GM23248 (cell line): Measurements from ENCODE around the gene SCN2A. TPM values are rescaled to one million over a fixed set of nuclear protein-coding genes. Genes with fewer than 3 reads are reported as not detected.

Experiments
- DNase-seq: peaks from one replicate; pipeline ENCODE4 v3.0.0-alpha.2; 2015
- H2AFZ ChIP-seq: fragments of 200-600 bp; sonication (generic); 2 replicates; pipeline ENCODE4 v1.6.1; 2016; ENCODE audit warnings: antibody characterized with exemption
- H3F3A ChIP-seq: fragments of 200-600 bp; sonication (generic); 2 replicates; pipeline ENCODE4 v1.6.1; 2016; ENCODE audit warnings: mild to moderate bottlenecking, antibody characterized with exemption, mixed run types; ENCODE audit not compliant: insufficient read depth
- H3K27ac ChIP-seq: fragments of 200-600 bp; sonication (generic); 2 replicates; pipeline ENCODE4 v1.5.1; 2016; ENCODE audit warnings: mild to moderate bottlenecking
- H3K27me3 ChIP-seq: fragments of 200-600 bp; sonication (generic); replicated peaks from 2 replicates; pipeline ENCODE4 v1.6.1; 2016; ENCODE audit warnings: mild to moderate bottlenecking; ENCODE audit not compliant: insufficient read depth
- H3K36me3 ChIP-seq: fragments of 200-600 bp; sonication (generic); 2 replicates; pipeline ENCODE4 v1.6.1; 2016; ENCODE audit warnings: low read depth, mild to moderate bottlenecking
- H3K4me1 ChIP-seq: fragments of 200-600 bp; sonication (generic); 2 replicates; pipeline ENCODE4 v1.6.1; 2016; ENCODE audit warnings: mild to moderate bottlenecking; ENCODE audit not compliant: insufficient read depth
- H3K4me2 ChIP-seq: fragments of 200-600 bp; sonication (generic); one replicate; pipeline ENCODE4 v1.6.1; 2016; ENCODE audit warnings: mild to moderate bottlenecking; ENCODE audit not compliant: unreplicated experiment
- H3K4me3 ChIP-seq: fragments of 200-600 bp; sonication (generic); 2 replicates; pipeline ENCODE4 v1.5.1; 2016; ENCODE audit warnings: mild to moderate bottlenecking
- H3K79me2 ChIP-seq: fragments of 200-600 bp; sonication (generic); 2 replicates; pipeline ENCODE4 v1.6.1; 2016; ENCODE audit warnings: mild to moderate bottlenecking; ENCODE audit not compliant: insufficient read depth
- H3K9ac ChIP-seq: fragments of 200-600 bp; sonication (generic); 2 replicates; pipeline ENCODE4 v1.6.1; 2016; ENCODE audit warnings: mild to moderate bottlenecking
- H3K9me2 ChIP-seq: fragments of 200-600 bp; sonication (generic); 2 replicates; pipeline ENCODE4 v1.6.1; 2016; ENCODE audit warnings: mixed run types, mild to moderate bottlenecking, moderate library complexity; ENCODE audit not compliant: insufficient read depth
- H3K9me3 ChIP-seq: fragments of 200-600 bp; sonication (generic); one replicate; pipeline ENCODE4 v1.6.1; 2017; ENCODE audit warnings: low read depth
- H4K20me1 ChIP-seq: fragments of 200-600 bp; sonication (generic); 2 replicates; pipeline ENCODE4 v1.6.0; 2016; ENCODE audit not compliant: insufficient read depth
- EZH2 ChIP-seq: fragments of 200-600 bp; sonication (generic); IDR thresholded peaks from 2 replicates; pipeline ENCODE4 v1.6.1; 2018; ENCODE audit warnings: antibody characterized with exemption, mild to moderate bottlenecking; ENCODE audit not compliant: insufficient read depth, poor library complexity, severe bottlenecking
- EZH2phosphoT487 ChIP-seq: fragments of 200-600 bp; sonication (generic); IDR thresholded peaks from 2 replicates; pipeline ENCODE4 v1.6.1; 2018; ENCODE audit warnings: antibody characterized with exemption, moderate library complexity, mild to moderate bottlenecking, low read depth; ENCODE audit not compliant: insufficient read depth
- WGBS, 2 experiments: methylation state at CpG; one replicate each; pipeline ENCODE4 v1.1.6; 2015 to 2017; ENCODE audit warnings: low lambda C conversion rate in 2 of 2, low coverage in 1 of 2; ENCODE audit errors: missing lambda C conversion rate in 2 of 2; 5-methylcytosine and 5-hydroxymethylcytosine counted together
- in situ Hi-C: fragments of 300-500 bp; cut with MboI; formaldehyde crosslinking; loops from 2 replicates; pipeline ENCODE4 v1.15.0; 2020
- polyA plus RNA-seq: library from polyadenylated mRNA; unstranded; fragments of >200 nt; fragmentation: Nextera tagmentation; extraction: Ambion mirVana; gene quantifications from 2 replicates; pipeline ENCODE4 v1.2.1, GENCODE V29; 2016
- total RNA-seq: library from RNA; depleted of rRNA; stranded (reverse); fragments of >200 nt; shearing (Covaris generic); gene quantifications from 2 replicates; pipeline ENCODE4 v1.2.3, GENCODE V29; 2014

Gene SCN2A
- total and polyA plus RNA-seq, 2 experiments from 2014 or later = 1.6 to 2.2 TPM

DNA sequence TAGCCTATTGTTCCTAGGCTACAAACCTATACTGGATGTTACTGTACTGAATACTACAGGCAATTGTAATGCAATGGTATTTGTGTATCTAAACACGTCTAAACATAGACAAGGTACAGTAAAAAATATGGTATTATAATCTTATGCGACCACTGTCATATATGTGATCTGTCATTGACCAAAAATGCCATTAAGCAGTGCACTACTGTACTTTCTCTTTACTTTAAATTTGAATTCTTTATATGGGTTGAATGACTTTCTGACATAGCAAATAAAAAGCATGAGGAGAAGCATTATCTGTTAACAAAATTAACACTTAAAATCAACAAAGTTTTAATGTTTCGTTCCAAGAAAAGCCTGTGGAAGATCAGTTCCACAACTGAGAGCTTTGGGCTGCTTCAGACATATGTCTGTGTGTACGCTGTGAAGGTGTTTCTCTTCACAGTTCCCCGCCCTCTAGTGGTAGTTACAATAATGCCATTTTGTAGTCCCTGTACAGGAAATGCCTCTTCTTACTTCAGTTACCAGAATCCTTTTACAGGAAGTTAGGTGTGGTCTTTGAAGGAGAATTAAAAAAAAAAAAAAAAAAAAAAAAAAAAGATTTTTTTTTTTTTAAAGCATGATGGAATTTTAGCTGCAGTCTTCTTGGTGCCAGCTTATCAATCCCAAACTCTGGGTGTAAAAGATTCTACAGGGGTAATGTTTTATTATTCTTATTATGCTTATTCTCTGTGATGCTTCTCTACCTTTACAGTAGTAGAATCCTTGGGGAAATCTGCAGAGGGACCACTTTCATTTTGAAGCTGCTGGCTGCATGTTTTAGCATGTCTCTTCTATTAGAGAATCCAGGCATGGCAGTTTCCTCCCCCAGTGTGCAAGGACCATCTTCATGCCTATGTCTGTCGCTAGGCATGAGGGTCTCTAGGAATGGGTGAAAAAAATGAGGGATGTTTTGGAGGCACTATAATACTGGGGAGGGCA, 54.5 kb downstream of the SCN2A start:
- Histone ChIP-seq H3K4me1 (peaks cover 6% of the 10 kb centered on the region; the same call in 1 of the 2 replicates), H3K9me2 (no peaks in the 10 kb centered on the region), H3K9me3 (no peaks in the 10 kb centered on the region), H3K9ac (peak overlapping the region; percentile 58), H3K27me3 (no peaks in the 10 kb centered on the region), H3F3A (no peaks in the 10 kb centered on the region), H3K27ac (no peak overlapping the region), H3K36me3 (no peaks in the 10 kb centered on the region), H2AFZ (peak overlapping the region; percentile 95), H3K4me2 (peak overlapping the region; percentile 76), H4K20me1 (no peaks in the 10 kb centered on the region), H3K79me2 (no peaks in the 10 kb centered on the region), H3K4me3 (peak overlapping the region; percentile 75)
- WGBS, 2 experiments = 4 to 9% methylated on average over 6 of the region's 6 CpGs
- peak; percentile 92 for DNase-seq
- in situ Hi-C loops = no loop called here
- no peak for TF ChIP-seq EZH2phosphoT487

DNA sequence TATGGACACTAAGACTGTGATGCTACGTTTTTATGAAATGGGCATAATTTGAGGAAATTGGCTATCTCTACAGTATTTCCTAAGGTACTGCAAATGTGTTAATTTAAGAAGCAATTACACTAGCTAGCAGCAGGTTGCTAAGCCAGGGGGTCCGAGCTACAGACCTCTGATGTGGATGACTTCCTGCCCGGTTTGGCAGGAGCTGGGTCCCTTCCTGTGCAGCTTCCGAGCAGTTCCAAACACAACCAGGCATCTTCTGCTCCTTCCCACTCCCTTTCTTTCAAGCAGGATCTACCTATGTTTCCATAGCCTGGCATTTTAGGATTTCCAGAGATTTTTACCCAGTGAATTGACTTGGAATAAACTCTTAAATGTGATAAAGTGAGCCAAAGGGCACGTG, 55.7 kb downstream of the SCN2A start:
- Histone ChIP-seq H4K20me1 (no peaks in the 10 kb centered on the region), H3K36me3 (no peaks in the 10 kb centered on the region)
- no peak for DNase-seq

DNA sequence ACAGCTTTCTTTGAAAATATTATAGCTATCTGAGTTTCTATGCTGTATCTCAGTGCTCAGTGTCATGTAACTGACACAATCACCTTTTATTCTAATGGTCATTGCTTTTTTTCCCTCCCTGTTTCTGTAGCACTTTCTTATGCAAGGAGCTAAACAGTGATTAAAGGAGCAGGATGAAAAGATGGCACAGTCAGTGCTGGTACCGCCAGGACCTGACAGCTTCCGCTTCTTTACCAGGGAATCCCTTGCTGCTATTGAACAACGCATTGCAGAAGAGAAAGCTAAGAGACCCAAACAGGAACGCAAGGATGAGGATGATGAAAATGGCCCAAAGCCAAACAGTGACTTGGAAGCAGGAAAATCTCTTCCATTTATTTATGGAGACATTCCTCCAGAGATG, 56.4 kb downstream of the SCN2A start:
- peaks cover 6% of the 10 kb centered on the region; the same call in 1 of the 2 replicates for H3K4me1 ChIP-seq
- no peak overlapping the region for H3K4me2 ChIP-seq
- H3K79me2 ChIP-seq = no peaks in the 10 kb centered on the region
- H3K27me3 ChIP-seq = no peaks in the 10 kb centered on the region
- in situ Hi-C loops = no loop called here
- H4K20me1 ChIP-seq = no peaks in the 10 kb centered on the region
- no peak overlapping the region for H3K27ac ChIP-seq
- 89 to 91% methylated on average over 4 of the region's 4 CpGs for WGBS, 2 experiments
- no peaks in the 10 kb centered on the region for H3F3A ChIP-seq
- no peaks in the 10 kb centered on the region for H3K9me2 ChIP-seq
- H3K36me3 ChIP-seq = no peaks in the 10 kb centered on the region
- no peak overlapping the region for H3K9ac ChIP-seq
- peak overlapping the region; percentile 95; the same call in 1 of the 2 replicates for H2AFZ ChIP-seq
- TF ChIP-seq EZH2phosphoT487 (no peak), EZH2 (no peak)
- no peaks in the 10 kb centered on the region for H3K9me3 ChIP-seq
- no peak overlapping the region for H3K4me3 ChIP-seq
- DNase-seq = no peak

More for the DNA sequence above, 55.7 kb downstream of the SCN2A start:
- no peaks in the 10 kb centered on the region for H3K9me2 ChIP-seq
- in situ Hi-C loops = no loop called here
- H3K4me1 ChIP-seq = peaks cover 6% of the 10 kb centered on the region; the same call in 1 of the 2 replicates
- H3K9me3 ChIP-seq = no peaks in the 10 kb centered on the region
- no peaks in the 10 kb centered on the region for H3F3A ChIP-seq
- H3K4me3 ChIP-seq = peak overlapping the region; percentile 75; the same call in 1 of the 2 replicates
- TF ChIP-seq EZH2phosphoT487 (no peak), EZH2 (no peak)
- H3K9ac ChIP-seq = no peak overlapping the region
- H3K27me3 ChIP-seq = no peaks in the 10 kb centered on the region
- peak overlapping the region; percentile 76 for H3K4me2 ChIP-seq
- 63 to 66% methylated on average over 5 of the region's 5 CpGs for WGBS, 2 experiments
- H2AFZ ChIP-seq = peak overlapping the region; percentile 95
- H3K79me2 ChIP-seq = no peaks in the 10 kb centered on the region
- no peak overlapping the region for H3K27ac ChIP-seq

DNA sequence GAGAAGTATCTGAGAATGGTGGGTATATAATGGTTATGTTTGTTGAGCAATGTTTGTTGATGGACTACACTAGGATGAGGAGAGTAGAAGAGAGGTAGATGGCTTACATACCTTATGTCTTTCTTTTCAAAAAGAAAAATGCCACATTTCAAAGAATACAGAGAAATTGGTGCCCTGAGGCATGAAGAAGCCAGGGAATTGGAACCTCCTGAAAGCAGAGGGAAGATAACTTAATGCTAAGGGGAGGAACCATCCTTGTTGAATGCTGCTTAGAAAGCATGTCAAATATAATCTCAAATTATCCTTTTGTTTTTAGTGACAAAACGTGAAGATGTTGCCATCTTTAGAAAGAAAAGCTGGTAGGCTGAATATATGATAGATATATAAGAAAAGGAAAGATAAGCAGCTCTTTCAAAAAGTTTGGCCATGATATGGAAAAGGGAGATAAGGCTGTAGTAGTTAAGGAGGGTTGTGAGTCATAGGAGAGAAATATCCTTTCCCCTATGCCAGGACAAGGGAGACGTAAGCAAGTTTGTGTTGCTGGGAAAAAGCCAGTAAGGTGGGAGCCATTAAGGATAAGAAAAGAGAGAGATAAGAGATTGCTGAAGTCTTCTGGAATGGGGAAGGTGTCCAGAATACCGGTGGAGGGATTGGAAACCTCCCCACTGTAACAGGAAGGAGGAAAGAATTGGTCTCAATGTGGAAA, 66.3 kb downstream of the SCN2A start:
- 7 to 8% methylated on average over 3 of the region's 3 CpGs for WGBS, 2 experiments
- TF ChIP-seq EZH2phosphoT487 (no peak), EZH2 (no peak)

More for the DNA sequence above, 66.3 kb downstream of the SCN2A start:
- peak; percentile 16 for DNase-seq
- H3K27ac ChIP-seq = no peak overlapping the region
- H3K9ac ChIP-seq = no peak overlapping the region
- in situ Hi-C loops = no loop called here
- no peaks in the 10 kb centered on the region for H3K27me3 ChIP-seq
- no peaks in the 10 kb centered on the region for H3K9me2 ChIP-seq
- H3K4me1 ChIP-seq = no peaks in the 10 kb centered on the region
- no peaks in the 10 kb centered on the region for H3K79me2 ChIP-seq
- H4K20me1 ChIP-seq = no peaks in the 10 kb centered on the region
- H3F3A ChIP-seq = no peaks in the 10 kb centered on the region
- no peaks in the 10 kb centered on the region for H3K36me3 ChIP-seq
- no peak overlapping the region for H3K4me2 ChIP-seq
- H2AFZ ChIP-seq = no peak overlapping the region
- H3K4me3 ChIP-seq = no peak overlapping the region
- H3K9me3 ChIP-seq = no peaks in the 10 kb centered on the region
